HL-60 (cell line): ENCODE data around the gene CD37.

Experiments
- DNase-seq, 2 experiments: peaks; one replicate each; pipeline ENCODE4 v3.0.0-alpha.2; 2010 to 2020; ENCODE audit warnings: low read depth in 1 of 2, low spot score in 1 of 2
- H3K27ac ChIP-seq: fragments of 250-450 bp; sonication (Bioruptor Pico); replicated peaks from 2 replicates; pipeline ENCODE4 v1.5.1; 2020; ENCODE audit warnings: mild to moderate bottlenecking, moderate library complexity
- H3K27me3 ChIP-seq: fragments of 250-450 bp; sonication (Bioruptor Pico); 2 replicates; pipeline ENCODE4 v1.5.1; 2021; ENCODE audit warnings: mild to moderate bottlenecking, moderate library complexity; ENCODE audit not compliant: insufficient read depth, poor library complexity, severe bottlenecking
- H3K4me3 ChIP-seq: replicated peaks from 2 replicates; pipeline ENCODE4 v1.5.1; 2011; ENCODE audit warnings: mild to moderate bottlenecking, control low read depth, low read length; ENCODE audit not compliant: insufficient read depth
- GABPA ChIP-seq: IDR thresholded peaks from 2 replicates; pipeline ENCODE4 v1.6.1; 2012; ENCODE audit warnings: low read depth
- POLR2AphosphoS5 ChIP-seq: IDR thresholded peaks from 2 replicates; pipeline ENCODE4 v1.6.1; 2012; ENCODE audit warnings: low read depth
- REST ChIP-seq: IDR thresholded peaks from 2 replicates; pipeline ENCODE4 v1.6.1; 2012; ENCODE audit warnings: low read depth; ENCODE audit not compliant: insufficient replicate concordance
- SPI1 ChIP-seq: IDR thresholded peaks from 2 replicates; pipeline ENCODE4 v1.6.1; 2012; ENCODE audit warnings: low read depth, mild to moderate bottlenecking, borderline replicate concordance
- TF ChIP-seq, protein P1 (sequence below): IDR thresholded peaks from one replicate; pipeline ENCODE4 v1.5.1; 2011; ENCODE audit warnings: low read length, control low read depth, inconsistent platforms; ENCODE audit not compliant: insufficient read depth

The CD37 gene

DNA sequence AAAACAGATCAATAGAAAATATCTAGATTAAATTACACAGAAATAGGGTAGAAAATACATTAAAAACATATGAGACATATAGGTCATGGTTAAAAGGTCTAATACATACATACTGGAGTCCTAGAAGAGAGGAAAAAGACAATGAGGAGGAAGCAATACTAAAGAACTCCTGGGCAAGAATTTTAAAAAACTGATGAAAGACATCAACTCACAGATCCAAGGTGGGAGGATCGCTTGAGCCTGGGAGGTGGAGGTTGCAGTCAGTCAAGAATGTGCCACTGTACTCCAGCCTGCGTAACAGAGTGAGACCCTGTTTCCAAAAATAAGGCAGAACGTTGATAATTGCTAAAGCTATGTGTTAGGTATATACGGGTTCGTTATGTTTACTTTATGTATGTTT lies 47.4 kb downstream of the CD37 start:
- H3K27ac ChIP-seq, result no peak overlapping the region
- no peak for TF ChIP-seq REST
- TF ChIP-seq, protein P1, sequence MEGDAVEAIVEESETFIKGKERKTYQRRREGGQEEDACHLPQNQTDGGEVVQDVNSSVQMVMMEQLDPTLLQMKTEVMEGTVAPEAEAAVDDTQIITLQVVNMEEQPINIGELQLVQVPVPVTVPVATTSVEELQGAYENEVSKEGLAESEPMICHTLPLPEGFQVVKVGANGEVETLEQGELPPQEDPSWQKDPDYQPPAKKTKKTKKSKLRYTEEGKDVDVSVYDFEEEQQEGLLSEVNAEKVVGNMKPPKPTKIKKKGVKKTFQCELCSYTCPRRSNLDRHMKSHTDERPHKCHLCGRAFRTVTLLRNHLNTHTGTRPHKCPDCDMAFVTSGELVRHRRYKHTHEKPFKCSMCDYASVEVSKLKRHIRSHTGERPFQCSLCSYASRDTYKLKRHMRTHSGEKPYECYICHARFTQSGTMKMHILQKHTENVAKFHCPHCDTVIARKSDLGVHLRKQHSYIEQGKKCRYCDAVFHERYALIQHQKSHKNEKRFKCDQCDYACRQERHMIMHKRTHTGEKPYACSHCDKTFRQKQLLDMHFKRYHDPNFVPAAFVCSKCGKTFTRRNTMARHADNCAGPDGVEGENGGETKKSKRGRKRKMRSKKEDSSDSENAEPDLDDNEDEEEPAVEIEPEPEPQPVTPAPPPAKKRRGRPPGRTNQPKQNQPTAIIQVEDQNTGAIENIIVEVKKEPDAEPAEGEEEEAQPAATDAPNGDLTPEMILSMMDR, result no peak
- TF ChIP-seq SPI1, result no peak
- no peak for TF ChIP-seq POLR2AphosphoS5
- no peak for TF ChIP-seq GABPA
- no peak for DNase-seq
- no peak overlapping the region for H3K4me3 ChIP-seq
- no peaks in the 10 kb centered on the region for H3K27me3 ChIP-seq

GRCh38 chr19:49383599-49383998 lies 48.4 kb downstream of the CD37 start:
- TF ChIP-seq POLR2AphosphoS5, result no peak
- no peak for TF ChIP-seq GABPA
- no peak for TF ChIP-seq REST
- no peak for TF ChIP-seq SPI1
- no peak overlapping the region for H3K27ac ChIP-seq
- H3K4me3 ChIP-seq, result no peak overlapping the region
- no peak for DNase-seq
- no peaks in the 10 kb centered on the region for H3K27me3 ChIP-seq

GRCh38 chr19:49387936-49388372 lies 52.7 kb downstream of the CD37 start, which contains the start of gene KASH5:
KASH5 (plus strand) TSS chr19:49388249; CDS start chr19:49390884, 2,635 bp downstream.
- Histone ChIP-seq H3K27ac (no peak within 1 kb of the TSS), H3K4me3 (no peak within 1 kb of the TSS), H3K27me3 (peaks cover 3% of the 10 kb centered on the region)
- no peak for DNase-seq
- TF ChIP-seq, protein P1, result no peak
- TF ChIP-seq REST (no peak), SPI1 (no peak)

DNA sequence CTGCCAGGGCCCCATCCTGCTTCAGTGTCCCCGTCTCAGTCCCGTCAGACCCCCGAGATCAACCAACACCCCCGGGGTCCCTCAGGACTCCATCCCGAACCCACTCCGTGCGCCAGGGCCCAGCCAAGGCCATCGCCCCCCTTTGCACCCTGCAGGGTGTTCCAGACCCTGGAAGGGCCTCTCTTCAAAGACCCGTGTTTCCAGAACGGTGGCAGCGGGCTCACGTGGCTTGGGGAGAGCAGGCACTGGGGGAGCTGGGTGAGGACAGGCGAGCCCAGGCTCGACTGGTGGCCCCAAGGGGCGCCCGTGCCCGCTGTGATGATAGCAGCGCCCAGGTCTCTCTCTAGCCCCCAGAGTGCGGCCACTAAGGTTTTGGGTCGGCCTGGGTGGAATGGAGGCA lies 54.2 kb downstream of the CD37 start:
- no peak for TF ChIP-seq REST
- TF ChIP-seq POLR2AphosphoS5, result no peak
- TF ChIP-seq SPI1, result no peak
- TF ChIP-seq, protein P1, result no peak
- no peak for TF ChIP-seq GABPA

More for the DNA sequence above, 54.2 kb downstream of the CD37 start:
- no peak for DNase-seq
- Histone ChIP-seq H3K27me3 (peaks cover 3% of the 10 kb centered on the region), H3K4me3 (no peak overlapping the region), H3K27ac (no peak overlapping the region)
